Measurements from ENCODE around the gene PROS1.
A peak's percentile ranks its signal among the peaks of the same experiment; 100 is the strongest.

- TF ChIP-seq, protein P1, sequence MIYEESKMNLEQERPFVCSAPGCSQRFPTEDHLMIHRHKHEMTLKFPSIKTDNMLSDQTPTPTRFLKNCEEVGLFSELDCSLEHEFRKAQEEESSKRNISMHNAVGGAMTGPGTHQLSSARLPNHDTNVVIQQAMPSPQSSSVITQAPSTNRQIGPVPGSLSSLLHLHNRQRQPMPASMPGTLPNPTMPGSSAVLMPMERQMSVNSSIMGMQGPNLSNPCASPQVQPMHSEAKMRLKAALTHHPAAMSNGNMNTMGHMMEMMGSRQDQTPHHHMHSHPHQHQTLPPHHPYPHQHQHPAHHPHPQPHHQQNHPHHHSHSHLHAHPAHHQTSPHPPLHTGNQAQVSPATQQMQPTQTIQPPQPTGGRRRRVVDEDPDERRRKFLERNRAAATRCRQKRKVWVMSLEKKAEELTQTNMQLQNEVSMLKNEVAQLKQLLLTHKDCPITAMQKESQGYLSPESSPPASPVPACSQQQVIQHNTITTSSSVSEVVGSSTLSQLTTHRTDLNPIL (CRISPR knock-in tag; IDR thresholded peaks at IDR 0.05; ENCODE audit: low read depth): no peak
- TF ChIP-seq CSDC2 (CRISPR knock-in tag; IDR thresholded peaks at IDR 0.05) (no peak), BACH2 (CRISPR knock-in tag; IDR thresholded peaks at IDR 0.05; ENCODE audit: borderline replicate concordance) (no peak), ZNF70 (CRISPR knock-in tag; IDR thresholded peaks at IDR 0.05) (no peak), ZC3H10 (CRISPR knock-in tag; IDR thresholded peaks at IDR 0.05) (no peak), PPARA (CRISPR knock-in tag; IDR thresholded peaks at IDR 0.05; ENCODE audit: borderline replicate concordance) (no peak), ZNF565 (CRISPR knock-in tag; conservative IDR thresholded peaks at IDR 0.05; ENCODE audit: low read depth) (no peak), CSRNP3 (CRISPR knock-in tag; IDR thresholded peaks at IDR 0.05) (no peak), TSHZ2 (CRISPR knock-in tag; IDR thresholded peaks at IDR 0.05) (peak; percentile 63; the same call in 1 of the 2 replicates)
- TF ChIP-seq, protein P2, sequence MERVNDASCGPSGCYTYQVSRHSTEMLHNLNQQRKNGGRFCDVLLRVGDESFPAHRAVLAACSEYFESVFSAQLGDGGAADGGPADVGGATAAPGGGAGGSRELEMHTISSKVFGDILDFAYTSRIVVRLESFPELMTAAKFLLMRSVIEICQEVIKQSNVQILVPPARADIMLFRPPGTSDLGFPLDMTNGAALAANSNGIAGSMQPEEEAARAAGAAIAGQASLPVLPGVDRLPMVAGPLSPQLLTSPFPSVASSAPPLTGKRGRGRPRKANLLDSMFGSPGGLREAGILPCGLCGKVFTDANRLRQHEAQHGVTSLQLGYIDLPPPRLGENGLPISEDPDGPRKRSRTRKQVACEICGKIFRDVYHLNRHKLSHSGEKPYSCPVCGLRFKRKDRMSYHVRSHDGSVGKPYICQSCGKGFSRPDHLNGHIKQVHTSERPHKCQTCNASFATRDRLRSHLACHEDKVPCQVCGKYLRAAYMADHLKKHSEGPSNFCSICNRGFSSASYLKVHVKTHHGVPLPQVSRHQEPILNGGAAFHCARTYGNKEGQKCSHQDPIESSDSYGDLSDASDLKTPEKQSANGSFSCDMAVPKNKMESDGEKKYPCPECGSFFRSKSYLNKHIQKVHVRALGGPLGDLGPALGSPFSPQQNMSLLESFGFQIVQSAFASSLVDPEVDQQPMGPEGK (CRISPR knock-in tag; IDR thresholded peaks at IDR 0.05; ENCODE audit: borderline replicate concordance): peak; percentile 26; the same call in 1 of the 2 replicates
These were observed 35.9 kb upstream of the PROS1 start for GRCh38 chr3:94009608-94010007.
